GM18873 (cell line): ENCODE results near the gene TTLL5.

ENCODE experiments used
- ATAC-seq: cut with Tn5 transposase; IDR thresholded peaks from one replicate; pipeline ENCODE4 v1.9.1; 2021; ENCODE audit warnings: mild to moderate bottlenecking, moderate library complexity, moderate number of reproducible peaks; ENCODE audit not compliant: unreplicated experiment, low FRiP score

TTLL5 gene

DNA sequence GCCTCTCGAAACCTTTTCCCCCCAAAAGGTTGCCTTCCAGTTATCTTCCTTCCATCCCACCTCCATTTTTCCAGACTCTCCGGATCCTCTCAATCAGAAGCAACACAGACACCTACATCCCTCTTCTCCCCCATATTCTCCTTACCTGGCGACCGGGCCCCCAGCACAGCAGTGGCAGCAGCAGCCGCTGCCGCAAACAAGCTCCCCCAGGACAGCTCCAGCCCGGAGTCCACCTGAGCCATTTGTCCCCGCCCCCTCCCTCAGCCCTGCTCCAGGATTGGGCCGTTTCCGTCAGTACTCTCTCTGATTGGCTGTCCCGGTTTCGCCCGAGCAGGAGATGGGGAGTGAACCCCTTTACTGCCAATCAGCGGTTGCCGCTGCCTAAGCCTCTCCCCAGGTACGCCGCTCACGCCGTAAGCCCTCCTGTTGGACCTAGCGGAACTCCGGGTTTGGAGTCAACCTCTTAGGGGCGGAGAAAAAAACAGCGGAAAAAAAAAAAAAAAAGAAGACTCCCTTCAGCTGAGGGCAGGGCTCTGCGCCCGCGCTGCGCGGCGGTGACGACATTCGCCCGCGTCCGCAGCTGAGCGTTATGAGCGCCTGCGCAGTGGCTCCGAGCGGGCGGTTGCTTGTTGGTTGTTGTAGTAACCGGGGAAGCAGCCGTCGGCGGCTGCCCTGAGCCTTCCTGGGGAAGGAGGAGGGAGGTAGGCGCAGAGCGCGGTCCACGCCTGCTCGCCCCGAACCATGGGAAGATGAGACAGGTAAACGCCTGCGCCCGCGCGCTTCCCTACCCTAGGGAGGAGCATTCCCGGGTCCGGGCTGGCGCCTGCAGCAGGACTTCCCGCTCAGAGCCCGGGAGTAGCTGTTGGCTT, at the start of gene TTLL5, which contains the start of gene ERG28:
TSS of gene TTLL5 (plus strand) at position 617 of the 869 bp plus-strand sequence. CDS start 1,904 bp downstream, outside the sequence.
TSS of gene ERG28 (minus strand) at position 247 of the 869 bp plus-strand sequence. CDS start 3,374 bp downstream, outside the sequence.
- ATAC-seq, result peak; percentile 95

- no peak for ATAC-seq
Measured at GRCh38 chr14:75612157-75612556, 48.9 kb upstream of the TTLL5 start.

- ATAC-seq, result no peak
Measured at GRCh38 chr14:75614179-75614578, 46.9 kb upstream of the TTLL5 start.

- ATAC-seq, result no peak
Measured at GRCh38 chr14:75615200-75615599, 45.8 kb upstream of the TTLL5 start.

- no peak for ATAC-seq
Measured at GRCh38 chr14:75619548-75619947, 41.5 kb upstream of the TTLL5 start.

DNA sequence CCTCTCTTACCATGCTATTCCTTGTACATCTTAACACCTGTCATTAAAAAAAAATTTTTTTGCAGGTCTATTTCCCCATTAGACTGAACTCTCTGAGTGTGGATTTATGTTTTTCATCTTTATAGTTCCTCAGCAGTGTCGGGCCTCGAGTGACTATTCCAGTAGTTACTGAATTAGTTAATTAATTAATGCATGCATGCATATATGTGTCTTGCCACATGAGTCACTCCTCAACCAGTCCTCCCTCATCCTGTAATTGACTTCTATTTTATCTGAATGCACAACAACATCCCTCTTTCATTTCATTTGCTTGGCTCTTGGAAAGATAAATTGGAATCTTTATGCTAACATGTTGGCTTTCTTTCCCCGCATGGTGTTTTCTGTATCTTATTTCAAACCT, 36.0 kb upstream of the TTLL5 start:
- ATAC-seq, result no peak

DNA sequence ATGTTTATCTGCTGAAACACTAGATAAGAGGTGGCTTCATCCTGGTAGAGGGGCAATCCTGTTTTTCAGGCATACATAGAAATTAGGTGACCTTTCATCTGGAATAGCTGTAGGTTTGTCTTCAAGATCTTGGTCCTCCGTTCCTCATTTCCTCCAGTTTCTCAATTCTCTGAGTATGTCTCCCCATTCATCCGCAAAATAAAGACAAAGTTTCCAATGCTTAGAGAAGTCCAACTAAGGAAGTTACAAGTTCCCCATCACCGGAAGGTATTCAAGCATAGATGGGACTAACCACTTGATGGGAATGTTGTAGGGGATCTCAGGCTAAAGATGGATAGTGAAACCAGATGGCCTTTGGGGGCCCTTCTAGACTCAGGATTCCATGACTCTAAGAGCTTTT, 34.6 kb upstream of the TTLL5 start:
- ATAC-seq, result no peak

DNA sequence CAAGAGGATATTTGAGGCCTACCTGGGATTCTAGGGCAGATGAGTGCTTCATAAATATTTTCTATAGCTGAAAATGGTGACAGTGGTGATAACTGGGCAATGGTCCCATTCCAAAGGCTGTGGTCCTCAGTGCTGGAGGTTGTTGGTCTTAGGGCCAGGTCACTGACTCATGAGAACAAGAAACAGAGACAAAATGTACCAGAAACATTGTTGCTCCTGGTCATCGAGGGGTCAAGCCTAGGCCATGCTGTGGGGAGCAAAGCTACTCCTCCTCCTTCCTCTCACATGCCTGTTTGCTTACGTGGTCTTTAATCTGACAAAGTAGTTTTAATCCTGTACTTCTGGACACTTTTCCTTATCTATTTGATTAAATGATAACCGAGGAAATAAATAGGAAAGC, 34.2 kb upstream of the TTLL5 start:
- ATAC-seq, result no peak

- no peak for ATAC-seq
Measured at GRCh38 chr14:75627406-75627805, 33.6 kb upstream of the TTLL5 start.

DNA sequence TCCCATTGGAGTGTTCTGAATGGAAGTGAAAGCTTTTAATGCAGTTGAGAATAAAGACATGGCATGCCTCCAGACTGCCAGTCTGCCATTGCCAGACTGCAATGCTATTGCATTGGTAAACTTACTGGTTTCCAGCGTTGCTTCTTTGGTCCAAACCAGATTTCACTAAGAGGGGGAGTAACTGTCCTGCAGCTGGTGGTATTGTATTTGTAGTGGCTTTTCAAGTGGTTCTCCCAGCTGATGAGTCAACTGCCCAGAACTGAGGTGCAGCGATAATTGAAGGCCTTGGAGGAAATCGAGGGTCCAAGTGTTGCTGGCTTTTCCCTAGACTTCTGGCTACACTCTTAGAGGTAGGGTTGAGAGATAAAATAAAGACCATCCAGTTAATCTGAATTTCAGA, 32.2 kb upstream of the TTLL5 start:
- no peak for ATAC-seq

DNA sequence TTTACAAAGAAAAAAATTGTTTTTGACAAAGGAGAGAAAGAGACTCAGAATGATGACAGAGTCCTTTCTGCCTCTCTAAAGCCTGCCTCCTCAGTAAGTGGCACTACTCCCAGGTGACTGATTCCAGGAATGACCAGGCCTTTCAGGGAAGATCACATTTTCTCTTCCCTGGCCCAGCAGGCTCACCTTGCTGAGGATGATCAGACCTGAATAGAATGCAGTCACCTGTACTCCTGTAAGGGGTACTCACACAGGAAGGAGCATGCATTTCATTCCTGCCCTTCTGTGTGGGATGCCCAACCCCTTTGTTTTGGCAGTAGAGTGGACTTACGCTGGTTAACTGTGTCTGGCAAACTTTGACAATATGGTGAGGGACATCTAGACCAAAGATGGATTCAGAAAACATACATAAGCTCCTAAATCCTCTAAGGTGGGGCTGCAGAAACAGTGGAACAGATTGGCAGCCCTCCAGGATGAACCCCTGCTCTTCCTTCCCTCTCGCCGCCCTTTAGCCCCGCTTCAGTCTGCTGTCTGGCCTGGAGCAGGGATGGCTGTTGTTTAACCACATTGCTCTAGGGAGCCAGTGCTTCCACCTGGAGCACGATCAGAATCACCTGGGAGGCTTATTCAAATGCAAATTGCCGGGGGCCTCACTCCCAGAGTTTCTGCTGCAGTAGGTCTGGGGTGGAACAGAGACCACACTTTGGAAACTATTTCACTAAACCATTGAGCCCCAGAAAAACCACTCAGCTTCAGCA, 30.2 kb upstream of the TTLL5 start:
- ATAC-seq, result no peak

DNA sequence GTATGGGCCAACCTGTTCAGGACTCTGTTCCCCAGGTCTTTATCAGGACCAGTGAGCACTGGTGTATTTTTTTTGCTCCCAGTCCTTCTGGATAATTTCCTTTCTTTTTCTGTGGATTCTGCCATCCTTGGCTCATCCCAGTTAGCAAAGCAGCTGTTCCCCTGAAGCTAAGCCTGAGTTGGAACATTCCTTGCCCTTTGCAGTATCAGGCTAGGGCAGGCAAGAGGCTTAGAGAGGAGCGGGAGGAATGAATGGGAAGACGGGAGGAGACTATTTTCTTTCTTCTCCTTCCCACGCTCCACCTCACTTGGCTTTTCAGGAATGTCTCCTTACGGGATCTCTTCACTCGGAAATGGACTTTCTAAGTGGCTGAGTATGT, 29.6 kb upstream of the TTLL5 start:
- ATAC-seq, result no peak

GRCh38 chr14:75634848-75635247, 26.2 kb upstream of the TTLL5 start:
- ATAC-seq, result no peak

DNA sequence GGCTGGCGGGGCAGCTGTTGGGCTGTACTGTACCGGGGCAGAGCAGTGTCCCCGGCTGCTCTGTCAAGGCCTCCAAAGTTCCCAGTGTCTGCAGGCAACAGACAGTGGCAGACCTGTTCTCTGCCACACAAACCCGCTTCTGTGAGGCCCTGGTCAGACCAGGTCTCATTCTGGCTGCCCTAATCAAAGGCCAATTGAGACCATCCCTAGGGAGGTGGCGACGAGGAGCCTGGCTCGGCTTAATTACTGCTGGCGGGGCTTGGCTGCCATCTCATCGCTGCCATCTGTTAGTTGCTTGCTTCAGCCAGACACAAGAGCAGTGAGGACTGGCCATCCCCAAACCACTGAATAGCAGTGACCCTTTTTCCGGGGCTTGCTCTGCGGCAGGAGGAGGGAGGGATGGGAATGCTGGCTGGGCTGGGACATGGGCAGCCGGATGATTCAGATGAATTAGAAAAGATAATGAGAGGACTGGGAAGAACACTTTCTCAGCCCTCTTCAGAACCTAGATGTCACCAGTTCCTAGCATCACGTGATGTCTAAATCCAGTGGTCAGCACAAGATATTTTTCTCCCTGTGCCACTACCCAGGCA, 24.9 kb upstream of the TTLL5 start:
- ATAC-seq, result no peak

GRCh38 chr14:75640876-75641275, 20.2 kb upstream of the TTLL5 start:
- no peak for ATAC-seq

DNA sequence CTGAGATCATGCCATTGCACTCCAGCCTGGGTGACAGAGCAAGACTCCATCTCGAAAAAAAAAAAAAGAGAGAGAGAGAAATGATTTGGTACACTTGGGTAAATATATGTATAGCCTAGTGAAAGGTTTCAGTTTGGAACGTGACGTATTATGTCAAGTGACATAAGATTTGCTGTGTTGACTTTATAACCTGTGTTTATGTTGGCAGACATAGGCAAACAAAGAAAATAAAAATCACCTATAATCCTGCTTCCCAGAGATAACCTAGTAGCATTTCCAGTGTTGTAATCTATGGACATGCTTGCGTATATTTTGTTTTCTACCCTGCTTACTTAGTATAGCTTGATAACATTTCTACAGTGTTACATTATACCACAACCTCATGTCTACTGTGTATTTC, 17.1 kb upstream of the TTLL5 start:
- ATAC-seq, result no peak

GRCh38 chr14:75645056-75645455, 16.0 kb upstream of the TTLL5 start:
- no peak for ATAC-seq

DNA sequence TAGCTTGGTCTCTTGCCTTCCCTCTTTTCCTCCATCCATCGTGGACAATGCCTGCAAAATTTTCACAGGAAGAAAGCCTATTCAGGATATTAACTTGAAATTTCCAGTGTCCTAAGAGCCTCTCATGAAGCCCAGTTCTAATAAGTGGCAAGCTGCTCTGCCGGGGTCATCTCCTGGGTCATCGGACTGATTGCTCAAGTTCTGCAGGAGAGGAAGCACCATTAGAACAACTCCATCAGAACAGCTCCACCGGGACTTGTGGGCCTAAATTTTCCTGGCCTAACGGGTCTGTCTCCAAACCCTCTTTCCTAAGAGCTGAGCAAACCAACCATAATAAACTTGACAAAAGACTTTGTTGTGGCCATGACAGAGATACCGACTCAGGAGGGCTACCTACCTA, 14.3 kb upstream of the TTLL5 start:
- ATAC-seq, result no peak

- ATAC-seq, result no peak
Measured at GRCh38 chr14:75647640-75648039, 13.4 kb upstream of the TTLL5 start.

DNA sequence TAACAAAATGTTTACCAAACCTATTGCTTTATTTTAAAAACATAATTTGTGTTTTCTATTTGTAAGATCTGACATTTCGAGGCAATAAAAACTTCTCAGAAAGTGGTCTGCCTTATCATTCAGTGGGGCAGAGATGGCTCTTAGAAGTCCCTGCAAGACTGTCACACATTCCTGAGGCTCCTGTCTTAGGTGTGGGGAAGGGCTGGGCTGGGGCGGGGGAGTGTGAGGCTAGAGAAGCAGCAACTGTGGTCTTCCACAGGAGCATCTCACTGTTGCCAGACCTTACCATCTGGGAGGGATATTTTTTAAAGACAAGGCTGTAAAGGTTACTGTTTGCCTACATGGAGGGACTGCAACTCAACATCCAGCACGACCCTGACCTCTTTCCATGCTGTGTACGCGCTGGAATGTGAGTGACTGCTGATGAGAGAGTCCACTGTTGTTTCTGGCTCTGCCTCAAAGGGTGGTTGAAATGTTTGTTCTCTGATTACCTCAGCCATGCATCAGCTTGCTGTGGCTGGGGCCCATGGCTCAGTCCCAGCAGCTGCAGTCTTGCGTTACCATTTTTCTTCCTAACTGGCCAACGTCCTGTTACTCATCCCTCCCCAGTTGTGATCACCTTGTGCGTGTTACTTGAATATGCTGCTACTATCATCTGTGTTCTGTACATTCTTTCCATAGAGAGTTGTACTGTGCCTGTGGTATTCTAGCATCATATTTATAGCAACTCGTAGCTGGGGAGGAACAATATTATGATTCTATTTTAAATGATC, 12.8 kb upstream of the TTLL5 start:
- ATAC-seq, result no peak
